Cardiac septum (tissue), 1 donor: Measurements from ENCODE around the gene CACNG8. TPM values are rescaled to one million over a fixed set of nuclear protein-coding genes. Genes with fewer than 3 reads are reported as not detected.

ENCODE experiments used
- DNase-seq: peaks from one replicate; pipeline ENCODE4 v3.0.0-alpha.2; 2020; ENCODE audit warnings: low spot score
- intact Hi-C: fragments of 100-400 bp; cut with DNase I; formaldehyde crosslinking; loops from one replicate; pipeline ENCODE4 v1.14.0; 2022
- total RNA-seq: library from RNA; stranded (reverse); fragmentation: NEBNext Ultra II Directional; extraction: Animal tissue kit (Norgen Biotek cat#: 25700); gene quantifications from one replicate; pipeline ENCODE4 v1.2.1, GENCODE V29; 2021
- donor health status: DM: no; HTN: no; CAD: no.

Gene CACNG8
- total RNA-seq, 1 donor from 2014 or later, result 0.11 TPM

DNA sequence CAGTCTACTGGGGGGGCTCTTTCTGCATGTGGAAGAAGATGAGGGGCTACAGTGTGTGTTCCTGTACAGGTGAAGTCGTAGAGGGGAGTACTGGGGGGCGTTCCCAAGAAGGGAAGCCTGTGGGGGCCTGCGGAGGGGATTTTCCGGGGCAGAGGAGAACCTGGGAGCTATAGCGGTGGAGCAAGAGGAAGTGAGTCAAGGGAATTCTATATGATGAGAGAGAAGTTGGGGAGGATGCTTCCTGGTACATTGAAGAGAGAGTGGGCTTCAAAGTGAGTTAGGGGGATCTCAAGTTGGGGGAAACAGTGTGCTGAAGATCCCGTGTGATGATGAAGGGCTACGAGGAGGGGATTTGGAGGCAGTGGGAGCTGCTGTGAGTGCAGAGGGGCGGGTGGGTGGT is 1.9 kb upstream of the CACNG8 start:
- DNase-seq, result no peak

DNA sequence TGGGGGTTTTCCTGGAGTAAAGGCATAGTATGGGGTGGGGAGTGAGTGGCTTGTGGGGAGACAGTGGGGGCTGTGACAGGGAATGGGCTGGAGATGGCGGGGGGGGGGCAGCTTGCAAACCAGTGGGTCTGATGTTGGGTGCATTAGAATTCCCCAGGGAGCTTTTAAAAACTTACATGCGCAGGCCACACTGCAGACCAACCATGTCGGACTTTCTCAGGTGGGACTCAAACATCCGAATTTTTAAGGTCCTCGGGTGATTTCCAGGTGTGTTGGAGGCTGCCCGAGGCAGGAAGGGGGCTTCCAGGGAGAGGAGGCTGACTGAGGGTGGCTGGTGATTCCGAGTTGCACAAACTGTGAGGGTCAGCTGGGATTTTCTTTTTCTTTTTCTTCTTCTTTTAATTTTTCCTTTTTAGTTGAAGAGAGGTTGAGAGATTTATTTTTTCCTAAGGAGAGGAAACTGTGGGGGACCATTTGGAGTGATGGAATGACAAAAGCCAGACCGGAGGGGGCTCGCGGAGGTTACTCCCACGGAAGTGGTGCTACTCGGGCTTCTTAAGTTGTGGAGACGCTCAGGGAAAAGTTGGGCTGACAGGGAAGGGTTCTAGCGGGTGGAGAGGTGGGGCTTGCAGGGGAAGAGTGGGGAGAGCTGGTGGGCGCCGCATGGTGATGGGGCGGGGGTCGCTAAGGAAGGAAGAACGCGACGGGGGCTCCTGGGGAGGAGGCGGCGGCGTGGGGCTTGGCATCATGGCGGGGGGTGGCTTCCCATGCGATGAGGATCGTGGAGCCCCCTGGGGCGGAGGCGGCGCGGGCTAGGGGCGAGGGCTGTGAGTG is 997 bp upstream of the CACNG8 start:
- DNase-seq, result no peak
- intact Hi-C loops, result no loop called here

More for the DNA sequence above, 1.9 kb upstream of the CACNG8 start:
- intact Hi-C loops, result no loop called here

DNA sequence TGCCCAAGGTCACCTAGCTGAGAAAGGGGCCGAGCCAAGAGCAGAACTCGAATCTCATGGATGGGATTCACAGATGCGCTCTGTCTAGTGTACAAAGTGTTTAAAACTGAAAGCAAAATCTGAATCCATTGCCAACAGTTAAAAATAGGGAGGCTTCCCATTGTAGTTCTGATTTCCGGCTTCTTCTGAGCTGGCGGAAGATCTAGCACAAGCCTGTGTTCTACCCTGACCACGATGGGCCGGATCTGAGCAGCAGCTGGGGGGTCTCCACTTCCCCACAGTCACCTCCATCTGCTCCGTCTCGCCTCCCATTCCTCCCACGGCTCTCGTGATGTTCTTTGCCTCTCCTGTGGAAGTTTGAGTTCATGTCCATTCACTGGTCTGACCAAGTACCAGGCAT is 2.4 kb downstream of the CACNG8 start:
- DNase-seq, result no peak
- intact Hi-C loops, result no loop called here

DNA sequence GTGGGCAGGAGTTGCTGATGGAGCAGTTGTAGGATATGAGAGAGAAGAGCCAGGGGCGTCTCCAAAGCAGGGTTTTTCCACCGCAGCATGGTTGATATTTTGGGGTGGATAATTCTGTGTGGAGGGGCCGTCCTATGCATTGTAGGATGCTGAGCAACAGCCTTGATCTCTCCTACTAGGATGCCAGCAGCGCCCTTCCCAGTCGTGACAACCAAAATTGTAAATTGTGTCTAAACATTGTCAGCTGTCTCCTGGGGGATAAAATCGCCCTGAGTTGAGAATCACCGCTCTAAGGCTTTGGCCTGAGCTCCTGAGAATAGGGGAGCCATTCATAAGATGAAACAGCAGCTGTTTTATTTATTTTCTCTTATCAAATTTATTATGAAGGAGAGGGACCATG is 4.2 kb downstream of the CACNG8 start:
- intact Hi-C loops, result no loop called here
- DNase-seq, result no peak

DNA sequence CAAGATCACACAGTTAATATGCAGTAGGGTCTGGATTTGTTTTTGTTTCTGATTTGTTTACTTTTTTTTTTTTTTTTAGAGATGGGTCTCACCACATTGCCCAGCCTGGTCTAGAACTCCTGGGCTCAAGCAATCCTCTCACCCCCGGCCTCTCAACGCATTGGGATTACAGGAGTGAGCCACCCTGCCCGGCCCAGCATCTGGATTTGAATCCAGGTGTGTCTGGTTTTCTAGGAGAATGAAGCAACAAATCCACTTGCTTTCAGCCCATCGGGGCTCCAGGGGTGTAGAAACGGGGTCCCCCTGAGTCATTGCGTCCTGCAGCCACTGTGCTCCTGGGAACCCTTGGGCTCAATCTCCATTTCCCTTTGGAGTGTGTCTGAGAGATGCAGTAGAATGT is 6.6 kb downstream of the CACNG8 start:
- no peak for DNase-seq
- intact Hi-C loops, result no loop called here

DNA sequence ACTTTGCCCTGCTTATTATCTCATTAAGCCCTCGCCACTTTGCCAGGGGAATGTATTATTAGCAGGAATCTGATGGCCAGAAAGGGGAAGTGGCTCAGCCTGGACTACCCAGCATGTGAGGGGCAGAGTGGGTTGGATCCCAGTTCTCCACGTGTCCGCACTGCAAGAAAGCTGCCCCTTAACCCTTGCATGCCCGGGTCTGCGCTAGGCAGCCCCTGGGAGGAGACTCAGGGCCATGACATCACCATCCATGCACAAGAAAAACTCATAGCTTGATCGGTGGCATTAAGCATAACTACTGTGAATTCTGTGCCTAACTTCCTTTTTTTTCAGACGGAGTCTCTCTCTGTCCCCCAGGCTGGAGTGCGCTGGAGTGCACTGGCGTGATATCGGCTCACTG is 8.9 kb downstream of the CACNG8 start:
- intact Hi-C loops, result no loop called here
- no peak for DNase-seq

DNA sequence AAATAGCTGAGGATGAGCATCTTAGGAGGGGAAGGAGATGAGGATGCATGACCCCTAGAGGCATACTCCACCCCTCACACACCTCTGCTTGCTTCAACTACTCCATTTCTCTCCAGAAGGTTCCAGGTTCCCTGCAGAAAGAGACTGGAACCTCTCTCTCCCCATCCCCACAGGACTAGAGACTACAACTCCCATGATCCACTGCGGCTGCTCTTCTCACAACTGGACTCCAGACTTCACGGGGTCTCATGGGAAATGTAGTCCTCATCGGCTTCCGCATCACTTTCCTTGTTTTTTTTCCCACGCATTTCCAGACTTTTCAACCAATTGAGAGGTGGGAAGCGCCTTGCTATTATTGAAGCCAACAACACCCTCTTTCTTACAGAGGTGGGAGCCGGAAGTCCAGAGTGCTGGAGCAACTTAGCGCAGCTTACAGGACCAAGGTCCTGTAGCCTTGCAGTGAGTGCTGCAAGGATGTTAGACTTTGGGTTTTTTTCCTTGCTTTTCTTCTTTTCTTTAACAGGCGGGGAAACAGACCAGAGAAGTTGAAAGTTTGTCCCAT is 14.8 kb downstream of the CACNG8 start:
- DNase-seq, result peak; percentile 83

DNA sequence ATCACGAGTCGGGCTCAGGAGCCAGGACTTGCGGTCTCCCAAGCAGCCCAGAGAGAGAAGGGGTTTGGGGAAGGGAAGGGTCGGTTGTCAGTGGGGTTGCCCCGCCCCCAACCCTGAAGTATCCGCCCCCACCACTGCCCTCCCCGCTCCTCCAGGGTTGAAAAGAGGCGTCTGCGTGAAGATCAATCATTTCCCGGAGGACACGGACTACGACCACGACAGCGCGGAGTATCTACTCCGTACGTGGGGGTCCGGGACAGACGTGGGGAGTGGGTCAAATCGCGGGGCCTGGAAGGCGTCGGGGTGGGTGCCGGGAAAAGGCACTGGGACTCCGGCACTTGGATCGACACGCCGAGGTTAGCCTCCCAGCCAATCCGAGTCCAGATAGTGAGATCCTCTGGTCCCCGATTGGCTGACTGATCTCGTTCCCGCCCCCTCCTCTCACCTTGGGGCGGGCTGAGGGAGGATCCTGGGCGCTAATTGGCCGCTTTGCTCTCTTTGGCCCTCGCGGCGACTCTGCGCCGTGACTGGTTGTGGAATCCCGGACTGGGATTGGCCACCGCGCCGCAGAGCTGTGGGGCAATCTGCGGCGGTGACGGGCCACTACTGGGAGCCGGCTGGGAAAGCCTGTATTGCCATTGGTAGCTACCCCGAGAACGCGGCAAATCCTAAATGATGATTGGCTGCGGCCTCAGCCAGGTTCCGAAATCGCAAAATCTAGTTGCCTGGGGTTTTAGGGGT is 15.4 kb downstream of the CACNG8 start:
- peak; percentile 82 for DNase-seq
- intact Hi-C loops, result no loop called here

More for the DNA sequence above, 14.8 kb downstream of the CACNG8 start:
- intact Hi-C loops, result no loop called here

DNA sequence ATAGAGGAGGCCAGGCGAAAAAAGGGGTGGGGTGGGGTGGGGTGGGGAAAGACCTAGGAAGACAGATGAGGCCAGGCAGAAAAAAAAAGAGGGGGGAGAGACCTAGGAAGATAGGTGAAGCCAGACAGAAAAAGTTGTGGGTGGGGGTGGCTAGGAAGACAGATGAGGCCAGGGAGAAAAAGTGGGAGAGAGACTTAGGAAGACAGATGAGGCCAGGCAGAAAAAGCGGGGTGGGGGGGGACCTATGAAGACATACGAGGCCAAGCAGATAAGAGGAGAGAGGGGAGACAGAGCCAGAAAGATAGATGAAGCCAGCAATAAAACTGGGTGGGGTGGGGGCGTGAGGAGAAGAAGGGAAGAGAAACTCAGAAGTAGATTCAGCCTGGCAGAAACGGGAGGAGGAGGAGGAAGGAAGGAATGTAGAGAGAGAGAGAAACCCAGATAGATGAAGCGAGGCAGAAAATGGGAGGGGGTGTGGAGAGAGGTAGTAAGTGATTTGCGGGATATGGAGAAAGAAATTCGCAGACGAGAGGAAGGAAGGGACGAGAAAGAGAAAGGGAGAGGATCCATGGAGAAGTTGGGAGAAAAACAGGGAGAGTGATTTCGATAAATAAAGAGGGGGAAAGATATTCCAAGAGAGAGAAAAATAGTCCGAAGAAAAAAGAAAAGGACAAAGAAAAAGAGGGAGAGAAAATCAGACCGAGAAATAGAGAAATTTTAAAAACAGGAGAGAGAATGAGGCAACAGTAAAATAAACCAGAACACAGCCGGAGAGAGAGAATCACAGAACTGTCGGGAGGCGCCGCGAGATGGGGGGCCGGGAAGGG is 16.5 kb downstream of the CACNG8 start:
- no peak for DNase-seq
- intact Hi-C loops, result no loop called here

DNA sequence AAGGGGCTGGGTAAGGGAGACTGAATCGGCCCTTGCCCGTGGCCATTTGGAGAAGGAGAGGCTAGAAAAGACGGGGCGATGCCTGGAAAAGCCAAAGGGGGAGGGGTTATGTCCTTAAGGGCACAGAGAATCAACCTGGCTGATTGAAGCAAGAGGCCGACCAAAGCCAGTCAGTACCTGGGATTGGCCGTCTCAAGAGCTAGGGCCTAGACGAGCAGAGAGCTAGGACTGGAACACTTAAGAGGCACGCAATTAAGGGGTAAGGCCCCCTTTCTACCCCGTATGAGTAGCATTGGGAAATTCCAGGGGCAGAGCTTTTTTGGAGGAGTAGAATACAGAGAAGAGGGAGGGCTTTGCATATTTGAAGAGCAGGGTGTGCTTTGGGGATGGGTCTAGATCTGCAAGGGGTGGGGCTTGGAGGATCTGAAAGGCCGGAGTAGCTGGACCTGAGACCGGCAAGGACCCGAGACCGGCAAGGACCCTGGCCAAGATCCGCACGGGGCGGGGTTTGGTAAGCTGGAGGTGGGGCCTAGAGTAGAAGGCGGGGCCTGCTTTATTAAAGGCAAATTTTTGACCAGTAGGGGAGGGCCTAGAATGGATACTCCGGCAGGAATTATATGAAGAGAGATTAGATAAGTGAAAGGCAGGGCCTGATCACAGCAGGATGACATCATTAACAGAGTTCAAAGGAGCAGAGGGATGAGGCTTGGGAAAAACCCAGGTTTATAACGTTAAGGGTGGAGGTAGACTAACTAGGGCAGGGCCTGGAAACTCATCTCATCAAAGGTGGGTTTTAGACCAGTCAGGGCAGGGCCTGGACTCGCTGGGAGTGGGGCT is 18.0 kb downstream of the CACNG8 start:
- no peak for DNase-seq
- intact Hi-C loops, result no loop called here

DNA sequence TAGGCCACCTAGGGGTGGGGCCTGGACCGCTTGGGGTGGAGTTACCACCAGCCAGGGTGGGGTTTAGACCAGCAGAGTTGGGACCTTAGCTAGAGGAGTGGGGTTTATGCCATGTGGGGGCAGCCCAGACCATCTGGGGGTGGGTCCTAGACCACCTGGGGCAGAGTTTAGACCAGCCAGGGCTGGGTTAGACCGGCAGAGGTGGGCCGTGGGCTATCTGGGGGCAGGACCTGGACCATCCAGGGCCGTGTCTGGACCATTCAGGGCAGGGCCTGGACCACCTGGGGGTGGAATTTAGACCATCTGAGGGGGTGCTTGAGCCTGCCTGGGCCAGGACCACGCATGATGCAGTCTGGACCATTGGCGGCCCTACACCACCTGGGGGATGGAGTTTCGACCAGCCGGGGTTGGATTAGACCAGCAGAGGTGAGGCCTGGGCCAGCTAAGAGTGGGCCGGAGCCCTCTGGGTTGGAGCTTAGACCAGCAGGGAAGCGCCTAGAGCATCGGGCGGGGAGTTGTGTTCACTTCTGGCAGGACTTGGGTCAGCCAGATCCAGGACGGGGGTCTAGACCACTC is 18.7 kb downstream of the CACNG8 start:
- intact Hi-C loops, result no loop called here
- no peak for DNase-seq

DNA sequence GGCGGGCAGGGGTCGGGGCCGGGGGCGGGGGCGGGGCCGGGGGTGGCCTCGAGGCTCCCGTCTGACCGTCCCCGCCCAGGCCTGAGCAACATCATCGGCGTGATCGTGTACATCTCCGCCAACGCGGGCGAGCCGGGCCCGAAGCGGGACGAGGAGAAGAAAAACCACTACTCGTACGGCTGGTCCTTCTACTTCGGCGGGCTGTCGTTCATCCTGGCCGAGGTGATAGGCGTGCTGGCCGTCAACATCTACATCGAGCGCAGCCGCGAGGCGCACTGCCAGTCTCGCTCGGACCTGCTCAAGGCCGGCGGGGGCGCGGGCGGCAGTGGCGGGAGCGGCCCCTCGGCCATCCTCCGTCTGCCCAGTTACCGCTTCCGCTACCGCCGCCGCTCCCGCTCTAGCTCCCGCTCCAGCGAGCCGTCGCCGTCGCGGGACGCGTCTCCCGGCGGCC is 19.3 kb downstream of the CACNG8 start:
- intact Hi-C loops, result no loop called here
- no peak for DNase-seq

DNA sequence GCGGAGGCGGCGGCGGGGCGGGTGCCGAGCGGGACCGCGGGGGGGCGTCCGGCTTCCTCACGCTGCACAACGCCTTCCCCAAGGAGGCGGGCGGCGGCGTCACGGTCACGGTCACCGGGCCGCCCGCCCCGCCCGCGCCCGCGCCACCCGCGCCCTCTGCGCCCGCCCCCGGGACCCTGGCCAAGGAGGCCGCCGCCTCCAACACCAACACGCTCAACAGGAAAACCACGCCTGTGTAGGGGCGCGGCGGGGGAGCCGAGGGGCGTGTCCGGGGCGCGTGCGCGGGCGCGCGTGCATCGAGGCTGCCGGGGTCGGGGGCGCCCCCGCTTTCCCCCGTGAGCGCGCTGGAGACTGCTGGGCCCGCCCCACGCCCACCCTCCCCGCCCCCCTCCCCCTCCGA is 19.9 kb downstream of the CACNG8 start:
- no peak for DNase-seq
- intact Hi-C loops, result no loop called here

DNA sequence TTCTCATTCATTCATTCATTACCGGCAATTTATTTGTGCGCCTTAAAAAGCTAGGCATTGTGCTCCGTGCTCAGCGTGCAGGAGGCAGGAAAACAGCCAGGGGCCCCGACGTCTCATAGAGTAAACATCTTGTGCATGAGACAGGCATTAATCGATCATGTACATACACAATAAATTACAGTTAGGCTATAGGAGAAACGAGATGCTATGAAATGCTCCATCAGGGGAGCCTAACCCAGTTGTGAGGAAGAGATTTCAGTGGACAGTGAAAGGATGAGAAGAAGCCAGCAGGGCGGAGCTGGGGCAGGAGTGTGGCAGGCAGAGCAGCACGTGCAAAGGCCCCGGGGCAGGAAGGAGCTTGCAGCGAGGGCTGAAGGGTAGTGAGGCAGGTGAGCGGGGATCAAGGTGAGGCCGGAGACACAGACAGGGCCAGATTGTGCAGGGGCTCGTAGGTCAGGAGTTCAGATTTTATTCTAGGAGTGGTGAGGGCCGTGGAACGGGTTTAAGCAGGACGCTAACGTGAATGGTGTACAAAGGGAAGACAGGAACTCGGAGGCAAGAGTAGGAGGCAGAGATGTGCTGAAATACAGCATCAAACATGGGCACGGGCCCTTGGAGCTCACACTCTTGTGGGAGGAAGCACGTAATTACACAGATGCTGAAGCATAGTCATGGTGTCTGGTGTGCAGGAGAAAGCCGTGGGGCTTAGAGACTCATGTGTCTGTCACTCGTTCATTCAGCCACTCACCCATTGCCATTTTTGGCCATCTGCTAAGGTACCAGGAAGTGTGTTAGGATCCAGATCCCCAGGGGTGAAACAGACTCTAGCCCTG is 20.9 kb downstream of the CACNG8 start:
- intact Hi-C loops, result no loop called here
- no peak for DNase-seq

DNA sequence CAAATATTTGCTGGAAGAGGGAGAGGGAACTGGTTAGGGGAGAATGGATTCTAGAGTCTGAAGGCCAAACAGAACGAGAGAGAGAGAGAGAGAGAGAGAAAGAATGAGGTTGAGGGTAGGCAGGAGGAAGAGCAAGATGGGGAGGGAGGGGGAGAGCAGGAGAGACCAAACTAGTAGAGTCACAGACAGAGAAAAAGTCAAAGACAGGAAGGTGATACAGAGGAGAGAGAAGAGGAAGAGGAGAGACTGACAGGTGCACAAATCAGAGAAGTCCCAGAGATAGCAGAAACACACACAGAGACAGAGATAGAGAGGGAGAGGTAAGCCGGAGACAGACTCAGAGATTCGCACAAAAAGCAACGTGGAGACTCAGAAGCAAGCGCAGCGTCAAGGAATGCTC is 23.1 kb downstream of the CACNG8 start:
- no peak for DNase-seq
- intact Hi-C loops, result no loop called here

DNA sequence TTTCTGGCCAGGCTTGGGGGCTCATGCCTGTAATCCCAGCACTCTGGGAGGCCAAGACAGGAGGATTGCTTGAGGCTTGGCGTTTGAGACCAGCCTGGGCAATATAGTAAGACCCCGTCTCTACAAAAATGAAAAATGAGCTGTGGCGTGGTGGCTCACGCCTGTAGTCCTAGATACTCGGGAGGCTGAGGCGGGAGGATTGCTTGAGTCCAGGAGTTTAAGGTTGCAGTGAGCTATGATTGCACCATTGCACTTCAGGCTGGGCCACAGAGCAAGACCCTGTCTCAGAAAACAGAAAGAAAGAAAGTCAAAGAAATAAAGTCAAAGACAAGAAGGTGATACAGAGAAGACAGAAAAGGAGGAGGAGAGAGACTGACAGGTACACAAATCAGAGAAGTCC is 26.2 kb downstream of the CACNG8 start:
- DNase-seq, result no peak
- intact Hi-C loops, result no loop called here

DNA sequence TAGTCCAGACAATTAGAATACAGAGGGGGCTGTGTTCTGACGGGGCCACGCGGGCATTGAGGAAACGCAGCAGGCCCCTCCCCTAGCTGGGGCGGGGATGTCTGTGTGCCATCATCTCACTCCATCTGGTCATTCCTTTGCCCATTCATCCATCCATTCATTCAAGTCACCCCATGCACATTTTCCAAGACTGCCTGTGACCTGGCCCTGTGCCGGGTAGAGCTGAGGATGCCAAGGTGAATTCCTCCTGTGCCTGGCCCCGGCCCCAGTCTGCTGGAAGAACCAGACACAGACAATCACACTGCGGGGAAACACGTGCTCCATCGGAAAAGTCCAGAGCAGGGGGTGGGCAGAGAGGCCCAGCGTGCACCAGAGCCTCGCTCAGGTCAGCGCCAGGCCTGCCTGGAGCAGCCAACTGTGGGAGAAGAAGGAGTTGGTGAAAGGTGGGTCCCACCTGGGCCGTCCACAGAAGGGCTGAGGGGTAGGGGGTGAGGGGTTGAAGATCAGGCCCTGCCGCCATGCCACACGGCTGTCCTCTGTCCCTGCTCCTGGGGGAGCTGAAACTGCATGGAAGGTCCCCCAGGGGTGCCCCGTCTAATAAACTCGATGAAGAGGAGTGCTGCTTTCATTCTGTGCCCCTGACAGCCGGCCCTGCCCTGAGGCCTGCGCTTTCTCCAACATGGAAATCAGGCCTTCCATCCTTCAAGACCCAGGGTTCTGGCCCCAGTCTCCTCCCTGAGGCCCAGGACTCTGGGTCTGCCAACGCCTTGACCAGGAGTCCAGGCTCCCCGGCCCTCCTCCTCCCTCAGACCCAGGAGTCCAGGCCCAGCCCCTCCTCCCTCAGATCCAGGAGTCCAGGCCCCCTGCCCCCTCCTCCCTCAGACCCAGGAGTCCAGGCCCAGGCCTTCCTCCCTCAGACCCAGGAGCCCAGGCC is 27.1 kb downstream of the CACNG8 start:
- intact Hi-C loops, result no loop called here
- DNase-seq, result no peak
